NB4 (cell line): ENCODE data around the gene RAP1GAP2.
"Not testable (repeated sequence)": the region's sequence is repeated elsewhere in the genome, so short reads cannot be mapped to it uniquely, and the experiment has no call there.

ENCODE experiments used
- DNase-seq: peaks from one replicate; pipeline ENCODE4 v3.0.0; 2010; ENCODE audit warnings: low read depth
- H3K4me3 ChIP-seq: one replicate; pipeline ENCODE4 v1.5.1; 2011; ENCODE audit warnings: mild to moderate bottlenecking, low read depth, low read length, moderate library complexity
- CTCF ChIP-seq: IDR thresholded peaks from one replicate; pipeline ENCODE4 v1.5.1; 2012; ENCODE audit warnings: low read depth, low read length
- MAX ChIP-seq: IDR thresholded peaks from 2 replicates; pipeline ENCODE4 v1.6.1; 2011; ENCODE audit warnings: low read depth, low read length
- MYC ChIP-seq: IDR thresholded peaks from 2 replicates; pipeline ENCODE4 v1.6.1; 2011; ENCODE audit warnings: low read depth, low read length
- POLR2A ChIP-seq: IDR thresholded peaks from 2 replicates; pipeline ENCODE4 v1.6.1; 2011; ENCODE audit warnings: mild to moderate bottlenecking; ENCODE audit not compliant: insufficient read length; ENCODE audit errors: extremely low read depth

The RAP1GAP2 gene

GRCh38 chr17:3029213-3029913, 233.1 kb downstream of the RAP1GAP2 start:
- TF ChIP-seq POLR2A (no peak), MYC (no peak), CTCF (no peak), MAX (no peak)
- no peak for DNase-seq
- no peak overlapping the region for H3K4me3 ChIP-seq

- TF ChIP-seq CTCF (no peak), MAX (no peak), POLR2A (no peak), MYC (no peak)
- no peak overlapping the region for H3K4me3 ChIP-seq
- DNase-seq: no peak
Observed at GRCh38 chr17:3030096-3030495, 233.9 kb downstream of the RAP1GAP2 start.

- not testable (repeated sequence) for DNase-seq
Observed at GRCh38 chr17:3030852-3031470, 234.7 kb downstream of the RAP1GAP2 start.

GRCh38 chr17:3032258-3033247, 236.3 kb downstream of the RAP1GAP2 start:
- H3K4me3 ChIP-seq: no peak overlapping the region
- DNase-seq: no peak
- TF ChIP-seq MAX (no peak), CTCF (no peak), POLR2A (no peak), MYC (no peak)

More at GRCh38 chr17:3030852-3031470, 234.7 kb downstream of the RAP1GAP2 start:
- not testable (repeated sequence) for H3K4me3 ChIP-seq

GRCh38 chr17:3033248-3033640, 237.0 kb downstream of the RAP1GAP2 start:
- no peak for DNase-seq
- TF ChIP-seq CTCF (no peak), MYC (no peak), POLR2A (no peak), MAX (no peak)
- H3K4me3 ChIP-seq: no peak overlapping the region
